ENCODE data around the gene JDP2. TPM values are rescaled to one million over a fixed set of nuclear protein-coding genes. Genes with fewer than 3 reads are reported as not detected.

JDP2 gene
- total RNA-seq, 2 donors from 2014 or later = 81.8 to 100 TPM

DNA sequence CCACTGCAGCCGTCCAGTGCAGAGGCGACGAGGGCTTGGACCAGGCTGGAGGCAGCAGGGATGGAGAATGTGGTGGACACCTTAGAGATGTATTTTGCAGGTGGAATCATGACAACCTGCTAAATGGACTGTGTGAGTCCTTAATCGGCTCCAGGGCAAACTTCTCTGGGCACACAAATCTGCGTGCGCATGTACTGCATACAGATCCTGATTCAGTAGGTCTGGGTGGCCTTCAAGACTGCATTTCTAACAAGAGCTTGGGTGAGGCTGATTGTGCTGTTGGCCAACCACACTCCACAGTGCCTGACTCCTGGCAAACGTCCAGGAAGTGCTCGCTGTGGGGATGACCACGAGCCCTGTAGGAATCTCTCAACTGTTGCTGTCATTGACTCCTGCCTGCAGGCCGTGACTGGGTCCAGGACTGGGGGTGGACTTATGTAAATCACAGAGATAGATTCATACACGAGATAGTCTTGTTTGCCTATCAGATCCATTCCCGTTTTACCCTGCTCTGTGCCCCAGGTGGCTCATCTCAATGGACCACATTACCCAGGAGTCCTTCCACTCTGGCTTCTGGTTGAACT lies 27.2 kb downstream of the JDP2 start:
- ATAC-seq (ENCODE audit: insufficient number of reproducible peaks, low FRiP score, low read depth) = no peak
- Histone ChIP-seq H3K9me3 (no peaks in the 10 kb centered on the region), H3K4me1 (ENCODE audit: control insufficient read depth in 1 of 2, low read depth in 2 of 2) (peaks cover 38 to 84% of the 10 kb centered on the region in 2 donors), H3K27ac (peak overlapping the region in 1 of 2 donors; percentile 84), H3K36me3 (no peaks in the 10 kb centered on the region), H3K4me3 (no peak overlapping the region), H3K27me3 (replicated peaks; ENCODE audit: insufficient read depth) (no peaks in the 10 kb centered on the region)
- DNase-seq (ENCODE audit: low spot score) = no peak
- TF ChIP-seq, protein P1, sequence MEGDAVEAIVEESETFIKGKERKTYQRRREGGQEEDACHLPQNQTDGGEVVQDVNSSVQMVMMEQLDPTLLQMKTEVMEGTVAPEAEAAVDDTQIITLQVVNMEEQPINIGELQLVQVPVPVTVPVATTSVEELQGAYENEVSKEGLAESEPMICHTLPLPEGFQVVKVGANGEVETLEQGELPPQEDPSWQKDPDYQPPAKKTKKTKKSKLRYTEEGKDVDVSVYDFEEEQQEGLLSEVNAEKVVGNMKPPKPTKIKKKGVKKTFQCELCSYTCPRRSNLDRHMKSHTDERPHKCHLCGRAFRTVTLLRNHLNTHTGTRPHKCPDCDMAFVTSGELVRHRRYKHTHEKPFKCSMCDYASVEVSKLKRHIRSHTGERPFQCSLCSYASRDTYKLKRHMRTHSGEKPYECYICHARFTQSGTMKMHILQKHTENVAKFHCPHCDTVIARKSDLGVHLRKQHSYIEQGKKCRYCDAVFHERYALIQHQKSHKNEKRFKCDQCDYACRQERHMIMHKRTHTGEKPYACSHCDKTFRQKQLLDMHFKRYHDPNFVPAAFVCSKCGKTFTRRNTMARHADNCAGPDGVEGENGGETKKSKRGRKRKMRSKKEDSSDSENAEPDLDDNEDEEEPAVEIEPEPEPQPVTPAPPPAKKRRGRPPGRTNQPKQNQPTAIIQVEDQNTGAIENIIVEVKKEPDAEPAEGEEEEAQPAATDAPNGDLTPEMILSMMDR (IDR thresholded peaks at IDR 0.05) = no peak

DNA sequence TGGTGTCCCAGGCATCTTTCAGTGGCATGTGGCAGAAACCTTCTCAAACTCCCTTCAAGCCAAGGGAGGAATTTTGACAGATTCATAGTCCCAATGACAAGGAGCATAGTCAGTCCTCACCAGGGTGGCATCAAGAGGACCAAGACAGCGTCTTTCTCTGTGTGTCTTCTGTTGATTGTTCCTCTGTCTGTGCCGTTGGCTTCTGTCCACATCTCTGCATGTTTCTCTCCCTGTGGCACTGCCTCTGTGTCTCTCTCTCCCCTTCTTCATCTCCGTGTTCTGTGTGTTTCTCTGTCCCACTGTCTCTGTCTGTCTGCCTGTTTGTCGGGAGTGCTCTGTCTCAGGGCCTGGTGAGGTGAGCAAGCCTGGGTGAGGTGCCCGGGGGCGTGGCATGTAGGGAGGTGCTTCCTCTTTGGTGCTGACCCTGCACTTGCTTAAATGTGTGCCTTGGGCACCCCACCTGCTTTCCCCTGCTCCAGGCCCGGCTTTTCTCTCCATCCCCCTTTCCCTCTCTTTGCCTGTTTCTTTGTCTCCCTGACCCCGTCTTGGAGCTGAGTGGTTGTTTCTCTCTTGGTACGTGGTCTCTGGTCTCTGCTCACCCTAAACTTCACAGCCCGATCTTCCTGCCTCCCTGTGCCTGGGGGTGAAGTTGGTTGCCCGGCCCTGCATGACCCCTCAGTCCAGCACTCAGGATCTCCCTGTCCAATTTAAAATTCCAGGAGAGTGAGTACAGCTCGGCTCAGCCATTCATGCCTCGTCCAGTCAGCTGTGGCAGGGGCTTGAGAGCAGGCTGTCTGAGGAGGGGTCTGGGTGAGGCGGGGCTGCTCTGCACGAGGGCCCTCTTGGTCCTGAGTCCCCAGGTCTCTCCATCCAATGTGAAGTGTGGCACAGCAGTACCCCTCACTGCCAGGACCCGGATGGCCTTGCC lies 28.5 kb downstream of the JDP2 start:
- no peak overlapping the region for H3K4me3 ChIP-seq
- TF ChIP-seq, protein P1 (IDR thresholded peaks at IDR 0.05) = no peak
- no peaks in the 10 kb centered on the region for H3K9me3 ChIP-seq
- H3K27ac ChIP-seq = no peak overlapping the region
- H3K4me1 ChIP-seq (ENCODE audit: control insufficient read depth in 1 of 2, low read depth in 2 of 2) = peaks cover 29 to 72% of the 10 kb centered on the region in 2 donors
- no peaks in the 10 kb centered on the region for H3K36me3 ChIP-seq
- ATAC-seq (ENCODE audit: insufficient number of reproducible peaks, low FRiP score, low read depth) (no peak), DNase-seq (ENCODE audit: low spot score) (no peak)
- no peaks in the 10 kb centered on the region for H3K27me3 ChIP-seq (replicated peaks; ENCODE audit: insufficient read depth)

- Histone ChIP-seq H3K4me1 (ENCODE audit: control insufficient read depth in 1 of 2, low read depth in 2 of 2) (peaks cover 29 to 66% of the 10 kb centered on the region in 2 donors), H3K27me3 (replicated peaks; ENCODE audit: insufficient read depth) (no peaks in the 10 kb centered on the region), H3K9me3 (no peaks in the 10 kb centered on the region), H3K4me3 (no peak overlapping the region), H3K36me3 (peaks cover 6% of the 10 kb centered on the region), H3K27ac (no peak overlapping the region)
- DNase-seq (ENCODE audit: low spot score) = no peak
- no peak for ATAC-seq (ENCODE audit: insufficient number of reproducible peaks, low FRiP score, low read depth)
- TF ChIP-seq, protein P1 (IDR thresholded peaks at IDR 0.05) = no peak
Measured at GRCh38 chr14:75456997-75457335, 29.1 kb downstream of the JDP2 start.

- no peak for ATAC-seq (ENCODE audit: insufficient number of reproducible peaks, low FRiP score, low read depth)
- TF ChIP-seq, protein P1 (IDR thresholded peaks at IDR 0.05) = no peak
- H3K4me1 ChIP-seq (ENCODE audit: control insufficient read depth in 1 of 2, low read depth in 2 of 2) = peaks cover 22 to 59% of the 10 kb centered on the region in 2 donors
- DNase-seq (ENCODE audit: low spot score) = no peak
- no peaks in the 10 kb centered on the region for H3K9me3 ChIP-seq
- no peaks in the 10 kb centered on the region for H3K27me3 ChIP-seq (replicated peaks; ENCODE audit: insufficient read depth)
- H3K27ac ChIP-seq = no peak overlapping the region
- no peak overlapping the region for H3K4me3 ChIP-seq
- peaks cover 12% of the 10 kb centered on the region for H3K36me3 ChIP-seq
Measured at GRCh38 chr14:75457648-75458165, 29.9 kb downstream of the JDP2 start.

DNA sequence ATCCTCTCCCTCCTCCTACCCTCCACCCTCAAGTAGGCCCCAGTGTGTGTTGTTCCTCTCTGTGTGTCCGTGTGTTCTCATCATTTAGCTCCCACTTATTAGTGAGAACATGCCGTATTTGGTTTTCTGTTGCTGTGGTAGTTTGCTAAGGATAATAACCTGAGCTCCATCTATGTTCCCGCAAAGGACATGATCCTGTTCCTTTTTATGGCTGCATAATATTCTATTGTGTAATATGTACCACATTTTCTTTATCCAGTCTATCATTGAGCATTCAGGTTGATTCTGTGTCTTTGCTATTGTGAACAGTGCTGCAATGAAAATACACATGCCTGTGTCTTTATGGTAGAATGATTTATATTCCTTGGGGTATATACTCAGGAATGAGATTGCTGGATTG lies 30.5 kb downstream of the JDP2 start:
- ATAC-seq (ENCODE audit: insufficient number of reproducible peaks, low FRiP score, low read depth) (no peak), DNase-seq (ENCODE audit: low spot score) (no peak)
- H3K4me1 ChIP-seq (ENCODE audit: control insufficient read depth in 1 of 2, low read depth in 2 of 2) = peaks cover 17 to 53% of the 10 kb centered on the region in 2 donors
- H3K27ac ChIP-seq = no peak overlapping the region
- H3K9me3 ChIP-seq = no peaks in the 10 kb centered on the region
- peaks cover 17% of the 10 kb centered on the region for H3K36me3 ChIP-seq
- H3K27me3 ChIP-seq (replicated peaks; ENCODE audit: insufficient read depth) = no peaks in the 10 kb centered on the region
- TF ChIP-seq, protein P1 (IDR thresholded peaks at IDR 0.05) = no peak
- H3K4me3 ChIP-seq = no peak overlapping the region

Data from thoracic aorta (tissue), 2 donors.